Measurements from ENCODE around the gene STK11IP. TPM values are rescaled to one million over a fixed set of nuclear protein-coding genes. Genes with fewer than 3 reads are reported as not detected.
A peak's percentile ranks its signal among the peaks of the same experiment; 100 is the strongest.

Gene STK11IP
- total RNA-seq: 10 to 100 TPM in 3 of 4 donors, 1 to 10 TPM in 1; 8.9 to 24.2 (median 14.3) TPM

GRCh38 chr2:219597552-219598307, at the start of gene STK11IP:
STK11IP (plus strand) TSS chr2:219597857; CDS start chr2:219598120, 263 bp downstream.
- peak; percentile 99 for DNase-seq (ENCODE audit: extremely low spot score)
- Histone ChIP-seq H3K9me3 (no peaks in the 10 kb centered on the region), H3K4me1 (peaks cover 17 to 29% (median 18%) of the 10 kb centered on the region in 4 donors), H3K36me3 (peaks cover 16 to 18% (median 17%) of the 10 kb centered on the region in 4 donors), H3K27me3 (no peaks in the 10 kb centered on the region), H3K27ac (replicated peaks in 1 of 4) (peak within 1 kb of the TSS; percentile 88 to 91 (median 90)), H3K4me3 (peak within 1 kb of the TSS; percentile 59 to 80 (median 68))
- intact Hi-C loops (cut with DNase I): loop anchor here (2.0 to 5.0 kb wide), 3 partner anchors 27 to 55 kb away; partner anchors contain the start of genes CHPF, OBSL1 and TMEM198
- TF ChIP-seq CTCF (IDR thresholded peaks at IDR 0.05) (no peak), POLR2A (IDR thresholded peaks at IDR 0.05; ENCODE audit: low read depth) (peak; percentile 53), EP300 (IDR thresholded peaks at IDR 0.05) (no peak), POLR2AphosphoS5 (IDR thresholded peaks at IDR 0.05) (peak; percentile 75 to 86)
- 0% methylated on average over 43 of the region's 57 CpGs for WGBS

- Histone ChIP-seq H3K36me3 (peaks cover 0 to 24% (median 11%) of the 10 kb centered on the region in 4 donors), H3K27ac (replicated peaks in 1 of 4) (no peak overlapping the region), H3K9me3 (no peaks in the 10 kb centered on the region), H3K27me3 (peaks cover 0 to 7% (median 0%) of the 10 kb centered on the region in 4 donors), H3K4me3 (no peak overlapping the region), H3K4me1 (peaks cover 25 to 49% (median 39%) of the 10 kb centered on the region in 4 donors)
- TF ChIP-seq EP300 (IDR thresholded peaks at IDR 0.05): no peak
- TF ChIP-seq POLR2A (IDR thresholded peaks at IDR 0.05; ENCODE audit: low read depth): no peak
- TF ChIP-seq CTCF (IDR thresholded peaks at IDR 0.05): no peak
- TF ChIP-seq POLR2AphosphoS5 (IDR thresholded peaks at IDR 0.05): no peak
- 95% methylated on average over 13 of the region's 18 CpGs for WGBS
- intact Hi-C loops (cut with DNase I): no loop called here
- DNase-seq (ENCODE audit: extremely low spot score): no peak
Measured at GRCh38 chr2:219548990-219549389, 48.7 kb upstream of the STK11IP start.

- intact Hi-C loops (cut with DNase I): no loop called here
- WGBS: 84% methylated on average over 6 of the region's 9 CpGs
- Histone ChIP-seq H3K27ac (replicated peaks in 1 of 4) (no peak overlapping the region), H3K36me3 (peaks cover 0 to 27% (median 11%) of the 10 kb centered on the region in 4 donors), H3K4me1 (peaks cover 19 to 43% (median 33%) of the 10 kb centered on the region in 4 donors), H3K4me3 (no peak overlapping the region), H3K9me3 (no peaks in the 10 kb centered on the region), H3K27me3 (peaks cover 0 to 9% (median 0%) of the 10 kb centered on the region in 4 donors)
- TF ChIP-seq EP300 (IDR thresholded peaks at IDR 0.05): no peak
- DNase-seq (ENCODE audit: extremely low spot score): no peak
Measured at GRCh38 chr2:219549619-219550018, 48.0 kb upstream of the STK11IP start.

- no peak for DNase-seq (ENCODE audit: extremely low spot score)
- peak overlapping the region; percentile 73 to 80 (median 76) for H3K27ac ChIP-seq (replicated peaks in 1 of 4)
- peaks cover 0 to 9% (median 0%) of the 10 kb centered on the region in 4 donors for H3K27me3 ChIP-seq
- peaks cover 18 to 28% (median 26%) of the 10 kb centered on the region in 4 donors for H3K4me1 ChIP-seq
- H3K36me3 ChIP-seq: peaks cover 4 to 45% (median 23%) of the 10 kb centered on the region in 4 donors
- WGBS: 4% methylated on average over 21 of the region's 54 CpGs
- peak overlapping the region; percentile 58 to 86 (median 62) for H3K4me3 ChIP-seq
- no peaks in the 10 kb centered on the region for H3K9me3 ChIP-seq
- TF ChIP-seq POLR2A (IDR thresholded peaks at IDR 0.05; ENCODE audit: low read depth) (no peak), CTCF (IDR thresholded peaks at IDR 0.05) (no peak), POLR2AphosphoS5 (IDR thresholded peaks at IDR 0.05) (peak in 1 of 2 donors; percentile 30)
- intact Hi-C loops (cut with DNase I): no loop called here
Measured at GRCh38 chr2:219551441-219552381, 45.9 kb upstream of the STK11IP start.
